Tibial nerve (tissue), 3 donors: ENCODE results near the gene GALNTL6.
"Not testable (repeated sequence)": the region's sequence is repeated elsewhere in the genome, so short reads cannot be mapped to it uniquely, and the experiment has no call there.

Experiments used
- POLR2A ChIP-seq, 2 donors: fragments of 450-650 bp; IDR thresholded peaks; one replicate each; pipeline ENCODE4 v1.6.1; 2017; ENCODE audit warnings: antibody characterized with exemption in 2 of 2, mild to moderate bottlenecking in 2 of 2, moderate library complexity in 2 of 2
- TF ChIP-seq, protein P1 (sequence below), 5 experiments: fragments of 200-600 bp in 3 of 5; fragments of 450-650 bp in 2 of 5; sonication (generic) in 3 of 5; IDR thresholded peaks; one replicate each; pipeline ENCODE4 v1.5.1; 2016 to 2019; ENCODE audit warnings: antibody characterized with exemption in 5 of 5, mild to moderate bottlenecking in 3 of 5, moderate library complexity in 2 of 5

DNA sequence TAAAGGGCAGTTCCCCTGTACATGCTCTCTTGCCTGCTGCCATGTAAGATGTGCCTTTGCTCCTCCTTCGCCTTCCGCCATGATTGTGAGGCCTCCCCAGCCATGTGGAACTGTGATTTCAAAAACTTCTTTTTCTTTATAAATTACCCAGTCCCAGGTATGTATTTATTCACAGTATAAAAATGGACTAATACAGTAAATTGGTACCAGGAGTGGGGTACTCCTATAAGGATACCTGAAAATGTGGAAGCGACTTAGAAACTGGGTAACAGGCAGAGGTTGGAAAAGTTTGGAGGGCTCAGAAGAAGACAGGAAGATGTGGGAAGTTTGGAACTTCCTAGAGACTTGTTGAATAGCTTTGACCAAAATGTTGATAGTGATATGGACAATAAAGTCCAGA, 920.4 kb downstream of the GALNTL6 start:
- TF ChIP-seq, protein P1, sequence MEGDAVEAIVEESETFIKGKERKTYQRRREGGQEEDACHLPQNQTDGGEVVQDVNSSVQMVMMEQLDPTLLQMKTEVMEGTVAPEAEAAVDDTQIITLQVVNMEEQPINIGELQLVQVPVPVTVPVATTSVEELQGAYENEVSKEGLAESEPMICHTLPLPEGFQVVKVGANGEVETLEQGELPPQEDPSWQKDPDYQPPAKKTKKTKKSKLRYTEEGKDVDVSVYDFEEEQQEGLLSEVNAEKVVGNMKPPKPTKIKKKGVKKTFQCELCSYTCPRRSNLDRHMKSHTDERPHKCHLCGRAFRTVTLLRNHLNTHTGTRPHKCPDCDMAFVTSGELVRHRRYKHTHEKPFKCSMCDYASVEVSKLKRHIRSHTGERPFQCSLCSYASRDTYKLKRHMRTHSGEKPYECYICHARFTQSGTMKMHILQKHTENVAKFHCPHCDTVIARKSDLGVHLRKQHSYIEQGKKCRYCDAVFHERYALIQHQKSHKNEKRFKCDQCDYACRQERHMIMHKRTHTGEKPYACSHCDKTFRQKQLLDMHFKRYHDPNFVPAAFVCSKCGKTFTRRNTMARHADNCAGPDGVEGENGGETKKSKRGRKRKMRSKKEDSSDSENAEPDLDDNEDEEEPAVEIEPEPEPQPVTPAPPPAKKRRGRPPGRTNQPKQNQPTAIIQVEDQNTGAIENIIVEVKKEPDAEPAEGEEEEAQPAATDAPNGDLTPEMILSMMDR (IDR thresholded peaks at IDR 0.05): not testable (repeated sequence)
- TF ChIP-seq POLR2A (IDR thresholded peaks at IDR 0.05): not testable (repeated sequence)
